AG04450 (cell line): ENCODE measurements around the gene RNF145. TPM values are rescaled to one million over a fixed set of nuclear protein-coding genes. Genes with fewer than 3 reads are reported as not detected.
A peak's percentile ranks its signal among the peaks of the same experiment; 100 is the strongest.

Experiments used
- CTCF ChIA-PET: fragments of 300-600, 350-600 bp; formaldehyde crosslinking; extraction: SDS; loops from one replicate; lab custom pipeline; 2022; ENCODE audit warnings: antibody characterized with exemption, inconsistent platforms; lab: Charles Lee
- POLR2A ChIA-PET: fragments of 350-600 bp; formaldehyde crosslinking; extraction: SDS; loops from one replicate; lab custom pipeline; 2021; ENCODE audit warnings: antibody characterized with exemption, inconsistent platforms; lab: Yijun Ruan, JAX
- DNase-seq: peaks from one replicate; pipeline ENCODE4 v3.0.0-alpha.2; 2011; ENCODE audit warnings: low read depth, low spot score
- H3K27ac ChIP-seq: one replicate; pipeline ENCODE4 v1.5.1; 2012; ENCODE audit warnings: low read depth, low read length, control low read depth
- H3K27me3 ChIP-seq: one replicate; pipeline ENCODE4 v1.6.0; 2012; ENCODE audit warnings: low read length; ENCODE audit not compliant: control insufficient read depth, insufficient read depth
- H3K4me3 ChIP-seq: 2 replicates; pipeline ENCODE4 v1.5.1; 2011; ENCODE audit warnings: mild to moderate bottlenecking, low read depth, low read length, control low read depth
- H3K9me3 ChIP-seq: 2 replicates; pipeline ENCODE4 v1.5.1; 2012; ENCODE audit warnings: low read length; ENCODE audit not compliant: control insufficient read depth, insufficient read depth
- polyA plus RNA-seq: library from polyadenylated mRNA; depleted of rRNA; stranded (reverse); fragments of >200 nt; gene quantifications from 2 replicates; pipeline ENCODE4 v1.2.3, GENCODE V29; 2011
- TF ChIP-seq, protein P1 (sequence below): IDR thresholded peaks from 2 replicates; pipeline ENCODE4 v1.5.1; 2011; ENCODE audit warnings: low read depth, low read length, control low read depth, inconsistent platforms

The RNF145 gene
- polyA plus RNA-seq, 1 experiment, result 66.3 TPM

DNA sequence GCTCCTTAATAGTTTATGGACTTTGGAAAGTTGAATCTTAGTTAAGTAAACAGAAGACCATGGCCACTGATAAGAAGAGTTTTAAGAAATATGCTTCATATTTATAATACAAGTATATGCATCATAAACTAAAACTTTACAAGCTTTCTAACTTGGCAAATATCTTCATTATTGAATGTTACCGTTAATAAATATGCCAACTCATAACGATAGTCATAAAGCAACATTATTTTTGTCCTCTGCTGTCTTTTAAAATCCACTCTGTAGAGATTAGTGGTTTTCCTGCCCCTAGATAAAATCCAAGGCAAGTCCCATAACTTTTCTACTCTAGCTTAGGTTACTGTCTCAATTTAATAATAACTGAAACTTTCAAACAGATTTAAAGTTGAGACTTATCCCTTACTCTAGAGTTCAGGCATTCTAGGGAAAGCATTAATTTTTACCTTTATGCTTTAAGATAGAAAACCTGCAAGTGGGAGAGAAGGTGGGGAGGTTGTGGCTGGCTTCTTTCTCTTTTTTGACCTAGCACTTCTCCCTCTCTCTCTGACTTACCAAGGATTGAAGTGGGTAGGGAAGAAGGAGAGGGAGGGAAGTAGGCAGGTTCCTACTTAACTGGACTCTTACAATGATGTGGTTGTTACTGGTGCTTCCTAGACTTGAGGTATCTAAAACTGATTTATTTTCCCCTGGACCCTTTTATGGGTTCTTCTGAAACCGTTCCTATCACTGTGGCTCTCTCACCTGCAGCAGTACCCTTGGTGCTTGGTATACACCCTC is 29.6 kb downstream of the RNF145 start:
- Histone ChIP-seq H3K27me3 (no peaks in the 10 kb centered on the region), H3K4me3 (no peak overlapping the region), H3K9me3 (no peaks in the 10 kb centered on the region), H3K27ac (peak overlapping the region; percentile 89)
- POLR2A ChIA-PET, result interaction anchor here (0.5 kb wide), 1 partner anchor 115 kb away, joined by 5 read pairs; no protein-coding TSS in a partner anchor
- no peak for DNase-seq
- TF ChIP-seq, protein P1, sequence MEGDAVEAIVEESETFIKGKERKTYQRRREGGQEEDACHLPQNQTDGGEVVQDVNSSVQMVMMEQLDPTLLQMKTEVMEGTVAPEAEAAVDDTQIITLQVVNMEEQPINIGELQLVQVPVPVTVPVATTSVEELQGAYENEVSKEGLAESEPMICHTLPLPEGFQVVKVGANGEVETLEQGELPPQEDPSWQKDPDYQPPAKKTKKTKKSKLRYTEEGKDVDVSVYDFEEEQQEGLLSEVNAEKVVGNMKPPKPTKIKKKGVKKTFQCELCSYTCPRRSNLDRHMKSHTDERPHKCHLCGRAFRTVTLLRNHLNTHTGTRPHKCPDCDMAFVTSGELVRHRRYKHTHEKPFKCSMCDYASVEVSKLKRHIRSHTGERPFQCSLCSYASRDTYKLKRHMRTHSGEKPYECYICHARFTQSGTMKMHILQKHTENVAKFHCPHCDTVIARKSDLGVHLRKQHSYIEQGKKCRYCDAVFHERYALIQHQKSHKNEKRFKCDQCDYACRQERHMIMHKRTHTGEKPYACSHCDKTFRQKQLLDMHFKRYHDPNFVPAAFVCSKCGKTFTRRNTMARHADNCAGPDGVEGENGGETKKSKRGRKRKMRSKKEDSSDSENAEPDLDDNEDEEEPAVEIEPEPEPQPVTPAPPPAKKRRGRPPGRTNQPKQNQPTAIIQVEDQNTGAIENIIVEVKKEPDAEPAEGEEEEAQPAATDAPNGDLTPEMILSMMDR, result no peak
- CTCF ChIA-PET, result interaction anchor here (1.6 kb wide), 1 partner anchor 23 kb away, joined by 6 read pairs; no protein-coding TSS in a partner anchor

DNA sequence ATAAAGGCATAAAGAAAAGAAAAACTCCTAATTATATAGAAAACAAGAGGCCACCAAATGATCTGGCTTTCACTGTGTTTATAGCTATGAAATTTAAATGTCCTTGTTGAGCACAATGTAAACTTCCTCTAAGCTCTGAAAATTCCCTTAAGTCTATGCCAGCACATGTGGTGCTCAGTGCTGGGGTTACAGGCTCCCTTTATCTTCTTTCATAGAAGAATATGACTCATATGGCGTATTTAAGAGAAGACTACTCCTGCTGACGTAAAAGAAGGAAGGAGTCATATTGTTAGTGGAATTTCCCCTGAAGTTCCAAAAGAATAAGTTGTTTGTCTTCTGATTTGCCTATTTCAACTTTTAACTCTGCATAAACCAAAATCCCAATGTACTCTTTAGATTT is 30.4 kb downstream of the RNF145 start:
- peak; percentile 93 for DNase-seq
- ChIA-PET CTCF (interaction anchor here (1.6 kb wide), 1 partner anchor 22 kb away, joined by 6 read pairs; no protein-coding TSS in a partner anchor), POLR2A (interaction anchor here (0.5 kb wide), 1 partner anchor 114 kb away, joined by 5 read pairs; no protein-coding TSS in a partner anchor)
- Histone ChIP-seq H3K27ac (no peak overlapping the region), H3K4me3 (no peak overlapping the region), H3K9me3 (no peaks in the 10 kb centered on the region), H3K27me3 (no peaks in the 10 kb centered on the region)
- TF ChIP-seq, protein P1, result no peak

DNA sequence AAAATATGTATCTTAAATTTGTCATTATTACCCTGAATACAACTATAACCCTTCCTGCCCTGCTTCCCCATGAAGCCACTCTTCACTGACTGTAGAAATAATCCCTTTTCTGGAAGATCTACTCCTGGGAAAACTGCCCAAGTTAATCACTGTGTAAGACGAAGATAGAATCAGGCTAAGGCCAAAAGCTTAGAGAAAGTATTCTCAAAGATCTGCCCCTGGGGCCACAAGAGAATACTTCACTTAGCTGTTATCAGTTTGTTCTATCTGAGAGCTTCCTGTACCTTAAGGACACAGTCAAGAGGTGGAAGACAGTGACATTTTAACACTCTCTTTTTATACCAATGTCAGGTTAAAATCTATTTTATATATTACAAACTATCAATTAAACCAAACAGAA is 33.8 kb downstream of the RNF145 start:
- CTCF ChIA-PET, result interaction anchor here (0.6 to 1.9 kb wide), 3 partner anchors 18 to 24 kb away, joined by 3 to 12 read pairs (median 3); no protein-coding TSS in a partner anchor

DNA sequence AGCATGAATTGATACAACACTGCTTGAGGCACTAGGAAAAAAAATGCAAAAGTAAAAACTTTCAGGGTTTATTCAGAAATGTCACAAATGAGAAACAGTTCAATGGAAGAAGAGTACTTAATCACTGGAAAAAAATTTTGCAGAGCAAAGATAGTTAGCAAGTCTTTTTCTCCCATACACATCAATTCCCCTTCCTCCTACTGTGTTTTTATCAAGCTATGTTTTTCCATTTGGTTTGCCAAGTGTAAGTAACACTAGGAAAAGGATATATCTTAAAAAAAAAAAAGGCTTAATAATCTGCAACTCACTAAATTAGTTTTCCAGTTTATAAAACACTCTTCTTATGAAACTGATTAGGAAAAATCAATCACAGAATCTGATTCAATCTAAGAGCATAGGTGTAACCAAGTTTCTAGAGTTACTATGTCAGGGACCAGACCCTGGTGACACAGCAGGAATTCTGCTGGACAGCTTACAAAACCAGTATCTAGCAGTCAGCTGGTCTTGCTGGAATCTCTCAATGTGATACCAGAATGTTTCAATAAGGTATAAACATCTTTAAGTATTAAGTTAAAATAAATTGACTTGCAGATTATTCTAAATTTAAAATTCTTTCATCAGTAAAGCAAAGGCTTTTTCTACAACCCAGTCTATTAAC is 34.7 kb downstream of the RNF145 start:
- TF ChIP-seq, protein P1, result no peak
- Histone ChIP-seq H3K27me3 (no peaks in the 10 kb centered on the region), H3K4me3 (no peak overlapping the region), H3K27ac (no peak overlapping the region), H3K9me3 (no peaks in the 10 kb centered on the region)
- no peak for DNase-seq
- ChIA-PET CTCF (interaction anchor here (1.9 kb wide), 1 partner anchor 18 kb away, joined by 12 read pairs; no protein-coding TSS in a partner anchor), POLR2A (no interaction called here)

More for the DNA sequence above, 33.8 kb downstream of the RNF145 start:
- H3K9me3 ChIP-seq, result no peaks in the 10 kb centered on the region
- POLR2A ChIA-PET, result no interaction called here
- no peak overlapping the region for H3K4me3 ChIP-seq
- no peak for DNase-seq
- TF ChIP-seq, protein P1, result no peak
- H3K27ac ChIP-seq, result no peak overlapping the region
- H3K27me3 ChIP-seq, result no peaks in the 10 kb centered on the region

DNA sequence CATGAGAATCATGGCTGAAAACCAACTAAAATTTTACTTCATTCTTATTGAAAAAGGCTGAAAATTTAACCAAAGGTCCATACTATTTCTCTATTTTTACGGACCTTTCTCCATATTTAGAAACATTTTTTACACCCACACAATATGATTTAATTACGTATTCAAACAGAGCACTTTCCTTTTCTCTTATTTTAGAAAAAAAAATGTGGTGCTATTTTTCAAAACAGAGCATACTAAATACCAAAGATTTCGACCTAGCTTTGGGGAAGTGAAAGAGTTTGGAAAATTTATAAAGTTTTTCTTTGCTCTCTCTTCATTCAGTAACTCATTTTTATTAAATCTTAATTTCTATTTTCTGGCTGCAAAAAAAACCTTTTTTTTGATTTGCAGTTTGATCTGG is 38.1 kb downstream of the RNF145 start:
- H3K4me3 ChIP-seq, result no peak overlapping the region
- H3K9me3 ChIP-seq, result no peaks in the 10 kb centered on the region
- TF ChIP-seq, protein P1, result no peak
- ChIA-PET CTCF (interaction anchor here (0.8 to 1.4 kb wide), 2 partner anchors 15 to 146 kb away, joined by 3 read pairs; no protein-coding TSS in a partner anchor), POLR2A (no interaction called here)
- no peak overlapping the region for H3K27ac ChIP-seq
- no peaks in the 10 kb centered on the region for H3K27me3 ChIP-seq
- DNase-seq, result no peak
